ENCODE measurements around the gene ZBTB20.

Gene ZBTB20

DNA sequence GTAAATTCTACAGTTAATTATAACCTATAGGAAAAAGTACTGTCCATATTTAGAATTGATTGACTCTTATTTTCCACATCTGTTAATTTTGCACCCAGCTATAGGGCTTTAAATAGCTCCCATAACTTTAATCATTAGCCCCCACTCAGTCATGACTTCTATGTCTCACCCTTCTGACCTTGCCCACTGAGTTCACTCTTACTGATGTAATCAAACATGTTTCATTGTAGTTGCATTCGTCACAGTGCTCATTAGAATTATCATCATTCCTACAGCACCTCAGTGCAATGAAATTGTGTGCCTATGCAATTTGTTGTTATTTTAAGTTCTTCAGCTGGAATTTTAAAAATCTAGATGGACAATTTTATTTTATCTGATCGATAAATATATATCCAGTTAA is 701.9 kb downstream of the ZBTB20 start:
- TF ChIP-seq, protein P1, sequence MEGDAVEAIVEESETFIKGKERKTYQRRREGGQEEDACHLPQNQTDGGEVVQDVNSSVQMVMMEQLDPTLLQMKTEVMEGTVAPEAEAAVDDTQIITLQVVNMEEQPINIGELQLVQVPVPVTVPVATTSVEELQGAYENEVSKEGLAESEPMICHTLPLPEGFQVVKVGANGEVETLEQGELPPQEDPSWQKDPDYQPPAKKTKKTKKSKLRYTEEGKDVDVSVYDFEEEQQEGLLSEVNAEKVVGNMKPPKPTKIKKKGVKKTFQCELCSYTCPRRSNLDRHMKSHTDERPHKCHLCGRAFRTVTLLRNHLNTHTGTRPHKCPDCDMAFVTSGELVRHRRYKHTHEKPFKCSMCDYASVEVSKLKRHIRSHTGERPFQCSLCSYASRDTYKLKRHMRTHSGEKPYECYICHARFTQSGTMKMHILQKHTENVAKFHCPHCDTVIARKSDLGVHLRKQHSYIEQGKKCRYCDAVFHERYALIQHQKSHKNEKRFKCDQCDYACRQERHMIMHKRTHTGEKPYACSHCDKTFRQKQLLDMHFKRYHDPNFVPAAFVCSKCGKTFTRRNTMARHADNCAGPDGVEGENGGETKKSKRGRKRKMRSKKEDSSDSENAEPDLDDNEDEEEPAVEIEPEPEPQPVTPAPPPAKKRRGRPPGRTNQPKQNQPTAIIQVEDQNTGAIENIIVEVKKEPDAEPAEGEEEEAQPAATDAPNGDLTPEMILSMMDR (IDR thresholded peaks at IDR 0.05; ENCODE audit: extremely low read depth, missing control alignments), result no peak
- no peak for DNase-seq (ENCODE audit: low spot score)

DNA sequence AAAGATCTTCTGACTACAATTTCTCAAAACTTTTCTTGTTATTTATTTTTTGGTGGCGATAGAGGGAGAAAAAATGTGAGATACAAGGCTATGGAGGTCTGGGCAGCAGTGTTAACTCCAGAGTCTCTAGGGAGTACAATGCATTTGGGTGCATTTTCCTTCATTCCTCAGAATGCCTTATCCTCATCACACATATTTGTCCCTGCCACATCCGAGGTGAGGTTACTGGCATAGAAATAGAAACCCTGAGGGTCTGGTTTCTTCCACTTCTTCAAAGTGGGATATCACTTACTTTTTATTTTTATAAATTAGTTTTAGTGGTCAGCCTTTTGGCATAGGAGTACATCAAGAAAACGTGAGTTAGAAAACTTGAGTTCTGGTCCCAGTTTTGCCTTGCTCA is 702.9 kb downstream of the ZBTB20 start:
- no peak for DNase-seq (ENCODE audit: low spot score)
- TF ChIP-seq, protein P1 (IDR thresholded peaks at IDR 0.05; ENCODE audit: extremely low read depth, missing control alignments), result no peak

DNA sequence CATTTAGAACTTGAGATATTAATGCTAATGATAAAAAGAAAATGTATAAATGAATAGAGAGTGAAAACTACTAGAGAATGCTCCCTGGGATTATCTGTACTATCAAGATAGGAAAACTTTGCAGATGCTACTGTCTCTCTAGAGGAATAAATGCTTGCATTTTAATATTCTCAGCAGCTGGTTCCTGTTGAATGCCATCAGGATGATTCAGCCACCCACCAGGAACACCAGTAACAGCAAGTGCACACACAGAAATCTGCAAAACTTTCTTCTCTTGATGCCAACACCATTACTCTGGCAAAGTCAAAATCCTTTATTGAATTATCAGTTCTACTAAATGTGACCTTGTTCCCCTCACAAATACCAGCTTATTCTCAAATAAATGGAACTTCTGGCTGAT is 704.8 kb downstream of the ZBTB20 start:
- no peak for DNase-seq (ENCODE audit: low spot score)
- TF ChIP-seq, protein P1 (IDR thresholded peaks at IDR 0.05; ENCODE audit: extremely low read depth, missing control alignments), result no peak

DNA sequence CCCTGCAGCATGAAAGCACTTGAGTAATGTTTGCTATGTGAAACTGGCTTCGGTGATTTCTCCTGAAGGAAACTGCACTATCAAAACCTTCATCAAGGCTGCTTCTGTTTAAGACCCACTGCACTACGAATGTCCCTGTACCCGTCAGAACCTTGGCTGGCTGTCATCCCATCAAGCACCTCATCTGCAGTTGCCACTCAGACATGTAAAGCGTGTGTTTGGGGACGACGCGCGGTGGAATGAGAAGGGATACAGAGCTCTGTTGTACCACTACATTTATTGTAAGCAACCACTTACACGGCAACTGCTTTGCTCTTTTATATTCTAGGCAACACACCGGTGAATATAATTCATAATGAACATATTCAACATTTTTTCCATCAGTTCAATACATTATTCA is 705.7 kb downstream of the ZBTB20 start:
- TF ChIP-seq, protein P1 (IDR thresholded peaks at IDR 0.05; ENCODE audit: extremely low read depth, missing control alignments), result no peak
- DNase-seq (ENCODE audit: low spot score), result no peak

DNA sequence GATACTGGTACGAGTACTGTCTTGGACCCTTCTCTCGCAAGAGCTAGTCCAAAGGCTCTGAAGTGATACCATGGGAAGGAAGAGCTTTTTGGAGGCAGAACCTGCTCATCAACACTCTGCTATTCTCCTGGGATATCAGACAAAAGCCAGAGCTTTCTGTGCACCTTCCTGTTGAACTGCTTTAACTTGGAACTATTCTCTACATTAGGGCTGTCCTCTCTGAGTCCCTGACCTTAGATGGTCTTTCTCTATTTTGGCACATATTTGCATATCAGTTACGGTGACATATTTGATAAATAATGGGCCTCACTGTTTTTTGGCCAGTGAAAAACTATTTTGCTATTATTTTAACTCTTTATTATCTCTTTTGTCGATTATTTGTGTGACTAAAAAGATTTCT is 706.4 kb downstream of the ZBTB20 start:
- TF ChIP-seq, protein P1 (IDR thresholded peaks at IDR 0.05; ENCODE audit: extremely low read depth, missing control alignments), result no peak
- no peak for DNase-seq (ENCODE audit: low spot score)

DNA sequence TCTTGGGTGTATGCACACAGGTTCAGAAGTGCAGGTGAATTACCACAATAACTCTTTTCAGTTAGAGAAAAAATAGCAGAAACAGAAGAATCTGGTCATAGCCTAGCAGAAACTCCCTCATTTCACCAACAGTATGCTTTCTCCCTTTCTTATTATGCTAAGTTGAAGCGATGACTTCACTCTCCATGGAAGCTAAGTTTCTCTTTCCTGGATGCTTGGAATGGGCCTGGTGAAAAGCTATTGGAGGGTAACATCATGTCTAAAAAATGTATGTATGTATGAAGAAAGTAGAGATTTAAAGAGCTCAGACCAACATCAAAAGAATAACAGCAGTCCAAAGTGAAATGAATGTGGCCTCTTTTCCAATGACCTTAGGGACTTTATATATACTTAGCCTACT is 707.8 kb downstream of the ZBTB20 start:
- TF ChIP-seq, protein P1 (IDR thresholded peaks at IDR 0.05; ENCODE audit: extremely low read depth, missing control alignments), result no peak
- DNase-seq (ENCODE audit: low spot score), result no peak

DNA sequence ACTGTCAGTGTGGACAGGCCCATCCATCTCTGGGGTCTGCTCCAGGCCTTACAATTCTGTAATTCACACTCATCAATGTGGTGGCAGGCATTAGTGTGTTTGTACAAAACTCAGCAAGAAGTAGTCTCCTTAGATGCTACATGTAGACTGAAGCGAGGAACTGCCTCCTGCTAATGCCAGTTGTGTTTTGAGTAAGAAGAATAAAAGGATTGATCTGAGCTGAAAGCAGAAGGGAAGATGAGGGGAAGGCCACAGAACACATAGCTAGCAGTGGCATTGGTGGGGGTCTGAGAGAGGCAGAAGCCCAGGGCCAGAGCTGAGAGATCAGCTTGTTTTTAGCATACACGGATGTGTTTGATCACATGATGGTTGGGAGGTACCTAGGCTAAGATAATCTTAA is 709.2 kb downstream of the ZBTB20 start:
- TF ChIP-seq, protein P1 (IDR thresholded peaks at IDR 0.05; ENCODE audit: extremely low read depth, missing control alignments), result no peak
- no peak for DNase-seq (ENCODE audit: low spot score)

Data from GM20000 (cell line).